HPDE6-E6E7 (cell line): ENCODE data around the gene PGD.

ENCODE experiments used
- DNase-seq: peaks from one replicate; pipeline ENCODE4 v3.0.0; 2011; ENCODE audit warnings: missing footprints; ENCODE audit errors: extremely low spot score

The PGD gene

GRCh38 chr1:10398734-10399443 is at the start of gene PGD:
Gene PGD (plus strand): TSS chr1:10399064. CDS start chr1:10399118, 54 bp downstream.
- peak; percentile 99 for DNase-seq

GRCh38 chr1:10353282-10353681 is 45.6 kb upstream of the PGD start:
- no peak for DNase-seq

- no peak for DNase-seq
Observed at GRCh38 chr1:10353693-10354092, 45.2 kb upstream of the PGD start.

GRCh38 chr1:10360045-10360444 is 38.8 kb upstream of the PGD start:
- DNase-seq: no peak

- DNase-seq: no peak
Observed at GRCh38 chr1:10361515-10361914, 37.3 kb upstream of the PGD start.

- DNase-seq: no peak
Observed at GRCh38 chr1:10368194-10368593, 30.7 kb upstream of the PGD start.

- DNase-seq: no peak
Observed at GRCh38 chr1:10374442-10374860, 24.4 kb upstream of the PGD start.

GRCh38 chr1:10377365-10378029 is 21.4 kb upstream of the PGD start:
- peak; percentile 56 for DNase-seq

- no peak for DNase-seq
Observed at GRCh38 chr1:10378081-10378841, 20.6 kb upstream of the PGD start.

- DNase-seq: no peak
Observed at GRCh38 chr1:10379101-10379620, 19.7 kb upstream of the PGD start.

- no peak for DNase-seq
Observed at GRCh38 chr1:10379676-10380075, 19.2 kb upstream of the PGD start.

- DNase-seq: no peak
Observed at GRCh38 chr1:10380594-10381275, 18.1 kb upstream of the PGD start.

GRCh38 chr1:10383630-10384029 is 15.2 kb upstream of the PGD start:
- DNase-seq: no peak

- DNase-seq: no peak
Observed at GRCh38 chr1:10384219-10384618, 14.6 kb upstream of the PGD start.

GRCh38 chr1:10386761-10387676 is 11.8 kb upstream of the PGD start:
- DNase-seq: no peak

- DNase-seq: peak; percentile 43
Observed at GRCh38 chr1:10387677-10388386, 11.0 kb upstream of the PGD start.

- no peak for DNase-seq
Observed at GRCh38 chr1:10388387-10388715, 10.5 kb upstream of the PGD start.

- no peak for DNase-seq
Observed at GRCh38 chr1:10389271-10389973, 9.4 kb upstream of the PGD start.

- DNase-seq: no peak
Observed at GRCh38 chr1:10396870-10397269, 2.0 kb upstream of the PGD start.

GRCh38 chr1:10398278-10398733 is 558 bp upstream of the PGD start:
- no peak for DNase-seq
